H9 (cell line): Measurements from ENCODE around the gene ZNF445. TPM values are rescaled to one million over a fixed set of nuclear protein-coding genes. Genes with fewer than 3 reads are reported as not detected.
"Not testable (repeated sequence)": the region's sequence is repeated elsewhere in the genome, so short reads cannot be mapped to it uniquely, and the experiment has no call there.

Source experiments
- DNase-seq: peaks from one replicate; pipeline ENCODE4 v3.0.0-alpha.2; 2017
- H2AFZ ChIP-seq: one replicate; pipeline ENCODE4 v1.6.1; 2013; ENCODE audit warnings: mild to moderate bottlenecking, low read length, control low read depth, moderate library complexity
- H2AK5ac ChIP-seq: 2 replicates; pipeline ENCODE4 v1.6.1; 2013; ENCODE audit warnings: low read length, control low read depth, mixed read lengths; ENCODE audit not compliant: insufficient read length
- H2BK120ac ChIP-seq: one replicate; pipeline ENCODE4 v1.6.1; 2013; ENCODE audit warnings: low read depth, mild to moderate bottlenecking, low read length, control low read depth, inconsistent platforms; ENCODE audit not compliant: poor library complexity, severe bottlenecking
- H2BK12ac ChIP-seq: 2 replicates; pipeline ENCODE4 v1.6.1; 2013; ENCODE audit warnings: low read length, control low read depth, mixed read lengths, low read depth; ENCODE audit not compliant: insufficient read length
- H2BK15ac ChIP-seq: 2 replicates; pipeline ENCODE4 v1.6.1; 2013; ENCODE audit warnings: low read depth, low read length, control low read depth
- H2BK20ac ChIP-seq: one replicate; pipeline ENCODE4 v1.6.1; 2013; ENCODE audit warnings: low read depth, mild to moderate bottlenecking, low read length, control low read depth, inconsistent platforms; ENCODE audit not compliant: poor library complexity, severe bottlenecking
- H2BK5ac ChIP-seq: 2 replicates; pipeline ENCODE4 v1.6.1; 2013; ENCODE audit warnings: low read length, control low read depth, mixed read lengths; ENCODE audit not compliant: insufficient read length
- H3K14ac ChIP-seq: 2 replicates; pipeline ENCODE4 v1.6.1; 2013; ENCODE audit warnings: low read length, control low read depth; ENCODE audit not compliant: insufficient read depth
- H3K18ac ChIP-seq: 2 replicates; pipeline ENCODE4 v1.6.1; 2013; ENCODE audit warnings: low read depth, mild to moderate bottlenecking, mixed read lengths, low read length, control low read depth; ENCODE audit not compliant: insufficient read length
- H3K23ac ChIP-seq: 2 replicates; pipeline ENCODE4 v1.6.1; 2013; ENCODE audit warnings: low read length, control low read depth, mixed read lengths, low read depth; ENCODE audit not compliant: insufficient read length
- H3K23me2 ChIP-seq: 2 replicates; pipeline ENCODE4 v1.6.1; 2013; ENCODE audit warnings: low read depth, mild to moderate bottlenecking, mixed read lengths, low read length, control low read depth; ENCODE audit not compliant: insufficient read length, poor library complexity, severe bottlenecking
- H3K27ac ChIP-seq: 2 replicates; pipeline ENCODE4 v1.5.1; 2013; ENCODE audit warnings: low read length, control low read depth, mixed read lengths, low read depth; ENCODE audit not compliant: insufficient read length
- H3K27me3 ChIP-seq: 2 replicates; pipeline ENCODE4 v1.6.1; 2013; ENCODE audit warnings: low read length, control low read depth, inconsistent platforms; ENCODE audit not compliant: insufficient read depth
- H3K4ac ChIP-seq: 2 replicates; pipeline ENCODE4 v1.6.1; 2013; ENCODE audit warnings: low read depth, mild to moderate bottlenecking, control low read depth, inconsistent platforms, low read length, moderate library complexity
- H3K4me1 ChIP-seq: 2 replicates; pipeline ENCODE4 v1.6.1; 2013; ENCODE audit warnings: low read length, control low read depth, inconsistent platforms; ENCODE audit not compliant: insufficient read depth
- H3K4me2 ChIP-seq: 2 replicates; pipeline ENCODE4 v1.6.1; 2013; ENCODE audit warnings: low read length, control low read depth, mixed read lengths; ENCODE audit not compliant: insufficient read length, insufficient read depth
- H3K56ac ChIP-seq: 2 replicates; pipeline ENCODE4 v1.6.1; 2013; ENCODE audit warnings: low read depth, mild to moderate bottlenecking, mixed read lengths, low read length, control low read depth; ENCODE audit not compliant: insufficient read length
- H3K79me1 ChIP-seq: 2 replicates; pipeline ENCODE4 v1.6.1; 2013; ENCODE audit warnings: low read depth, mild to moderate bottlenecking, moderate library complexity, low read length, control low read depth, inconsistent platforms; ENCODE audit not compliant: insufficient read depth, poor library complexity, severe bottlenecking
- H3K79me2 ChIP-seq: 2 replicates; pipeline ENCODE4 v1.6.1; 2013; ENCODE audit warnings: low read length, control low read depth, inconsistent platforms; ENCODE audit not compliant: insufficient read depth
- H3K9ac ChIP-seq: 2 replicates; pipeline ENCODE4 v1.6.1; 2013; ENCODE audit warnings: low read length, control low read depth, mixed read lengths; ENCODE audit not compliant: insufficient read length; ENCODE audit errors: extremely low read depth
- H3K9me3 ChIP-seq: one replicate; pipeline ENCODE4 v1.6.1; 2013; ENCODE audit warnings: low read depth, low read length, inconsistent platforms; ENCODE audit not compliant: control insufficient read depth
- H3T11ph ChIP-seq: one replicate; pipeline ENCODE4 v1.6.1; 2013; ENCODE audit warnings: mild to moderate bottlenecking, low read length, control low read depth, inconsistent platforms
- H4K20me1 ChIP-seq: one replicate; pipeline ENCODE4 v1.6.1; 2013; ENCODE audit not compliant: control insufficient read depth, insufficient read length, insufficient read depth
- H4K5ac ChIP-seq: 2 replicates; pipeline ENCODE4 v1.6.1; 2013; ENCODE audit warnings: low read depth, mild to moderate bottlenecking, mixed read lengths, low read length, control low read depth; ENCODE audit not compliant: insufficient read length
- H4K8ac ChIP-seq: replicated peaks from 2 replicates; pipeline ENCODE4 v1.6.1; 2013; ENCODE audit warnings: low read length, control low read depth, mixed read lengths, low read depth; ENCODE audit not compliant: insufficient read length
- H4K91ac ChIP-seq: 2 replicates; pipeline ENCODE4 v1.6.1; 2013; ENCODE audit warnings: low read depth, mild to moderate bottlenecking, moderate library complexity, mixed read lengths, low read length, control low read depth; ENCODE audit not compliant: insufficient read length
- H3K27ac Mint-ChIP-seq, 3 experiments: 2 replicates in 2 of 3; 3 replicates in 1 of 3; pipeline ENCODE4 v1.8.0; 2020 to 2021; ENCODE audit warnings: mixed read lengths in 3 of 3, mild to moderate bottlenecking in 1 of 3, moderate library complexity in 1 of 3
- H3K27me3 Mint-ChIP-seq: 2 replicates; pipeline ENCODE4 v1.8.0; 2021; ENCODE audit warnings: low read depth, mild to moderate bottlenecking, moderate library complexity, mixed read lengths
- H3K36me3 Mint-ChIP-seq, 3 experiments: 2 replicates in 2 of 3; 3 replicates in 1 of 3; pipeline ENCODE4 v1.8.0; 2020 to 2021; ENCODE audit warnings: low read depth in 3 of 3, mixed read lengths in 3 of 3; ENCODE audit not compliant: insufficient read depth in 1 of 3
- H3K4me1 Mint-ChIP-seq, 2 experiments: 2 replicates each; pipeline ENCODE4 v1.8.0; 2020; ENCODE audit warnings: mixed read lengths in 2 of 2
- H3K4me3 Mint-ChIP-seq, 2 experiments: 2 replicates in 1 of 2; 3 replicates in 1 of 2; pipeline ENCODE4 v1.8.0; 2020 to 2021; ENCODE audit warnings: mild to moderate bottlenecking in 2 of 2, mixed read lengths in 2 of 2, moderate library complexity in 1 of 2
- H3K9me3 Mint-ChIP-seq, 2 experiments: 2 replicates in 1 of 2; 3 replicates in 1 of 2; pipeline ENCODE4 v1.8.0; 2020; ENCODE audit warnings: mild to moderate bottlenecking in 2 of 2, mixed read lengths in 2 of 2, moderate library complexity in 1 of 2
- WGBS: extraction: QIAGEN DNeasy Blood & Tissue Kit; methylation state at CpG from one replicate; pipeline ENCODE4 v1.1.7; 2013; ENCODE audit warnings: missing lambda C conversion rate, low lambda C conversion rate, mixed read lengths; ENCODE audit not compliant: insufficient read length; ENCODE audit errors: extremely low coverage; 5-methylcytosine and 5-hydroxymethylcytosine counted together
- total RNA-seq: library from RNA; stranded (reverse); gene quantifications from 2 replicates; pipeline ENCODE4 v1.2.1, GENCODE V29; 2021
- TF ChIP-seq, protein P1 (sequence below): fragments of 200-600 bp; sonication (generic); conservative IDR thresholded peaks from 3 replicates; pipeline ENCODE4 v1.8.0; 2021; ENCODE audit warnings: antibody characterized with exemption, mild to moderate bottlenecking

Gene ZNF445
- total RNA-seq, 1 experiment from 2014 or later = 26.0 TPM

DNA sequence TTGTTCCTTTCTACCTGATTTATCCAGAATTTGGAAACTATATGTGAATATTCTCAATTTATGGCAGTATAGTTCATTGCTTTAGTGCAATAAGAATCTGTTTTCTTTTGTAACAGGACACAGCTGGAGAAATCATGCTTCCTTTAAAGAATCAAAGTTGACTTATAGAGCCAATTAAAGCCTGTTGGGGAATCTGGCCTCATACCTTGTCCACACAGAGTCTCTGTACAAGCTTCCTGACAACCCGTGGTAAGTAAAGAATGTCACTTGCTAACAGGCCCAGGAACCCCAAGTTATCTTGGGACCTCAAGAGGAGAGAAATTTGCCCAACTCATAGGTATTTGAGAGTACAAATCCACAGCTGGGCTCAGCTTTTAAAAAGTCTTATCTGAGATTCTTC lies 10.2 kb downstream of the ZNF445 start:
- Histone ChIP-seq H3K27me3 (no peaks in the 10 kb centered on the region), H3K79me2 (peaks cover 3% of the 10 kb centered on the region; the same call in 1 of the 2 replicates), H3K4me2 (no peak overlapping the region), H4K91ac (no peak overlapping the region), H3K4me1 (peaks cover 6% of the 10 kb centered on the region; the same call in 1 of the 2 replicates), H2AK5ac (no peak overlapping the region), H3K23ac (no peak overlapping the region), H2BK5ac (no peak overlapping the region), H3K18ac (no peak overlapping the region), H4K8ac (no peak overlapping the region), H3K56ac (no peak overlapping the region), H3K79me1 (no peaks in the 10 kb centered on the region), H2BK20ac (no peak overlapping the region), H3T11ph (no peak overlapping the region), H3K27ac (no peak overlapping the region), H3K9me3 (no peaks in the 10 kb centered on the region), H2BK120ac (no peak overlapping the region), H4K20me1 (no peaks in the 10 kb centered on the region), H3K9ac (no peak overlapping the region), H2AFZ (no peak overlapping the region), H2BK12ac (no peak overlapping the region), H3K14ac (no peak overlapping the region), H3K23me2 (no peaks in the 10 kb centered on the region), H2BK15ac (no peak overlapping the region), H3K4ac (no peak overlapping the region), H4K5ac (no peak overlapping the region)
- WGBS = no CpG with 5 or more reads among the region's 1 CpG
- TF ChIP-seq, protein P1, sequence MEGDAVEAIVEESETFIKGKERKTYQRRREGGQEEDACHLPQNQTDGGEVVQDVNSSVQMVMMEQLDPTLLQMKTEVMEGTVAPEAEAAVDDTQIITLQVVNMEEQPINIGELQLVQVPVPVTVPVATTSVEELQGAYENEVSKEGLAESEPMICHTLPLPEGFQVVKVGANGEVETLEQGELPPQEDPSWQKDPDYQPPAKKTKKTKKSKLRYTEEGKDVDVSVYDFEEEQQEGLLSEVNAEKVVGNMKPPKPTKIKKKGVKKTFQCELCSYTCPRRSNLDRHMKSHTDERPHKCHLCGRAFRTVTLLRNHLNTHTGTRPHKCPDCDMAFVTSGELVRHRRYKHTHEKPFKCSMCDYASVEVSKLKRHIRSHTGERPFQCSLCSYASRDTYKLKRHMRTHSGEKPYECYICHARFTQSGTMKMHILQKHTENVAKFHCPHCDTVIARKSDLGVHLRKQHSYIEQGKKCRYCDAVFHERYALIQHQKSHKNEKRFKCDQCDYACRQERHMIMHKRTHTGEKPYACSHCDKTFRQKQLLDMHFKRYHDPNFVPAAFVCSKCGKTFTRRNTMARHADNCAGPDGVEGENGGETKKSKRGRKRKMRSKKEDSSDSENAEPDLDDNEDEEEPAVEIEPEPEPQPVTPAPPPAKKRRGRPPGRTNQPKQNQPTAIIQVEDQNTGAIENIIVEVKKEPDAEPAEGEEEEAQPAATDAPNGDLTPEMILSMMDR = no peak
- peaks cover 19 to 20% of the 10 kb centered on the region in 2 experiments for H3K4me1 Mint-ChIP-seq
- no peaks in the 10 kb centered on the region for H3K27me3 Mint-ChIP-seq
- peak overlapping the region in 2 of 3 experiments; percentile 35 to 57; a peak in 1 of 7 replicates for H3K27ac Mint-ChIP-seq
- H3K9me3 Mint-ChIP-seq = peaks cover 0 to 3% of the 10 kb centered on the region in 2 experiments; a peak in 2 of 5 replicates
- no peak for DNase-seq
- peaks cover 24 to 36% (median 34%) of the 10 kb centered on the region in 3 experiments; a peak in 6 of 7 replicates for H3K36me3 Mint-ChIP-seq
- H3K4me3 Mint-ChIP-seq = no peak overlapping the region

DNA sequence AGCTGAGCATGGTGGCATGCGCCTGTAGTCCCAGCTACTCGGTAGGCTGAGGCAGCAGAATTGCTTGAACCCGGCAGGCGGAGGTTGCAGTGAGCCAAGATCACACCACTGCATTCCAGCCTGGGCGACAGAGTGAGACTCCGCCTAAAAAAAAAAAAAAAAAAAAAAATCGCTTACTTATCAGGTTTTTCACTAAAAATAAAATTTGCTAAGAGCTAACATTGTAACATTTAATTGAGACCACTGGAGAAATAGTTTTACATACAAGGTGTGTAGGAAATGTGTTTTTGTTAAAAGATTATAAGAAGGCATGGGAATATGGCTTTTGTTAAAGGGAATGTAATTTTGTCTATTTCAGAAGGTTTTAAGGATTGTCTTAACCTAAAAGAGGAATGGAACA lies 12.6 kb downstream of the ZNF445 start:
- H3K27me3 ChIP-seq, H3K79me2 ChIP-seq, H3K4me3 Mint-ChIP-seq, H2BK120ac ChIP-seq, H2BK5ac ChIP-seq, H3K27ac Mint-ChIP-seq, H3K23me2 ChIP-seq, H2BK20ac ChIP-seq, H3K27ac ChIP-seq, H3K4ac ChIP-seq, H4K5ac ChIP-seq, DNase-seq, H3K14ac ChIP-seq, H2AK5ac ChIP-seq, H3T11ph ChIP-seq, H3K79me1 ChIP-seq, H2BK12ac ChIP-seq, H4K91ac ChIP-seq, H2AFZ ChIP-seq, H4K8ac ChIP-seq, H3K4me1 ChIP-seq, H4K20me1 ChIP-seq, H3K56ac ChIP-seq, H3K23ac ChIP-seq, H3K4me2 ChIP-seq, H3K18ac ChIP-seq, H3K9ac ChIP-seq, H2BK15ac ChIP-seq, H3K27me3 Mint-ChIP-seq: not testable (repeated sequence)
- peaks cover 18% of the 10 kb centered on the region for H3K9me3 ChIP-seq
- Mint-ChIP-seq H3K4me1 (peaks cover 14 to 15% of the 10 kb centered on the region in 2 experiments), H3K36me3 (peaks cover 44 to 54% (median 47%) of the 10 kb centered on the region in 3 experiments), H3K9me3 (peaks cover 19 to 20% of the 10 kb centered on the region in 2 experiments)
- no CpG with 5 or more reads among the region's 7 CpGs for WGBS
